Endodermal cell (in vitro differentiated cells): ENCODE data around the gene RYR2. TPM values are rescaled to one million over a fixed set of nuclear protein-coding genes. Genes with fewer than 3 reads are reported as not detected.

ENCODE experiments used
- DNase-seq: peaks from one replicate; pipeline ENCODE4 v3.0.0-alpha.2; 2017
- H3K27ac ChIP-seq: 2 replicates; pipeline ENCODE4 v1.5.1; 2013; ENCODE audit warnings: mild to moderate bottlenecking, low read depth, low read length, moderate library complexity
- H3K27me3 ChIP-seq: 2 replicates; pipeline ENCODE4 v1.6.1; 2013; ENCODE audit warnings: mild to moderate bottlenecking, low read length, moderate library complexity; ENCODE audit not compliant: insufficient read depth, control insufficient read depth, poor library complexity, severe bottlenecking
- H3K36me3 ChIP-seq: 2 replicates; pipeline ENCODE4 v1.7.0; 2013; ENCODE audit warnings: mild to moderate bottlenecking, low read length, moderate library complexity; ENCODE audit not compliant: control insufficient read depth, insufficient read depth
- H3K4me1 ChIP-seq: one replicate; pipeline ENCODE4 v1.7.0; 2013; ENCODE audit warnings: low read length; ENCODE audit not compliant: control insufficient read depth, insufficient read depth
- H3K4me3 ChIP-seq: 2 replicates; pipeline ENCODE4 v1.5.1; 2013; ENCODE audit warnings: mild to moderate bottlenecking, low read length, moderate library complexity
- H3K9ac ChIP-seq: 2 replicates; pipeline ENCODE4 v1.6.1; 2013; ENCODE audit warnings: mild to moderate bottlenecking, low read length, moderate library complexity; ENCODE audit not compliant: poor library complexity, severe bottlenecking; ENCODE audit errors: extremely low read depth
- H3K9me3 ChIP-seq: 2 replicates; pipeline ENCODE4 v1.6.1; 2013; ENCODE audit warnings: mild to moderate bottlenecking, low read length, moderate library complexity; ENCODE audit not compliant: control insufficient read depth
- H3K27ac Mint-ChIP-seq: 2 replicates; pipeline ENCODE4 v1.8.0; 2020; ENCODE audit warnings: mixed read lengths
- H3K27me3 Mint-ChIP-seq: 2 replicates; pipeline ENCODE4 v1.8.0; 2021; ENCODE audit warnings: mild to moderate bottlenecking, mixed read lengths; ENCODE audit not compliant: insufficient read depth
- H3K36me3 Mint-ChIP-seq: 2 replicates; pipeline ENCODE4 v1.8.0; 2020; ENCODE audit warnings: low read depth, mixed read lengths
- H3K4me1 Mint-ChIP-seq: 2 replicates; pipeline ENCODE4 v1.8.0; 2020; ENCODE audit warnings: mixed read lengths
- H3K4me3 Mint-ChIP-seq: 2 replicates; pipeline ENCODE4 v1.8.0; 2020; ENCODE audit warnings: mild to moderate bottlenecking, moderate library complexity, mixed read lengths
- H3K9me3 Mint-ChIP-seq: 2 replicates; pipeline ENCODE4 v1.8.0; 2020; ENCODE audit warnings: mild to moderate bottlenecking, mixed read lengths
- WGBS, 2 experiments: methylation state at CpG; one replicate each; pipeline versions ENCODE4 v1.1.5 to v1.1.7; 2013; ENCODE audit warnings: missing lambda C conversion rate in 2 of 2, mixed read lengths in 1 of 2; ENCODE audit not compliant: insufficient coverage in 1 of 2, insufficient read length in 1 of 2; 5-methylcytosine and 5-hydroxymethylcytosine counted together
- total RNA-seq, 2 donors: library from RNA; stranded (reverse); fragmentation: NEBNext Ultra II Directional in 1 of 2; extraction: Animal tissue kit (Norgen Biotek cat#: 25700) in 1 of 2; gene quantifications; 2 replicates in 1 of 2; 3 replicates in 1 of 2; pipeline ENCODE4 v1.2.1, GENCODE V29; 2021
- TF ChIP-seq, protein P1 (sequence below): fragments of 200-600 bp; sonication (generic); conservative IDR thresholded peaks from 2 replicates; pipeline ENCODE4 v1.5.0; 2021; ENCODE audit warnings: antibody characterized with exemption, mild to moderate bottlenecking

RYR2 gene
- total RNA-seq, 2 donors from 2014 or later, result 0.95 to 2.4 TPM

- no peaks in the 10 kb centered on the region for H3K36me3 Mint-ChIP-seq
- Histone ChIP-seq H3K27me3 (no peaks in the 10 kb centered on the region), H3K9me3 (peaks cover 5% of the 10 kb centered on the region), H3K4me1 (no peaks in the 10 kb centered on the region), H3K9ac (no peak overlapping the region), H3K36me3 (no peaks in the 10 kb centered on the region), H3K27ac (no peak overlapping the region), H3K4me3 (no peak overlapping the region)
- H3K4me3 Mint-ChIP-seq, result no peak overlapping the region
- H3K27me3 Mint-ChIP-seq, result no peaks in the 10 kb centered on the region
- no peak for DNase-seq
- TF ChIP-seq, protein P1, sequence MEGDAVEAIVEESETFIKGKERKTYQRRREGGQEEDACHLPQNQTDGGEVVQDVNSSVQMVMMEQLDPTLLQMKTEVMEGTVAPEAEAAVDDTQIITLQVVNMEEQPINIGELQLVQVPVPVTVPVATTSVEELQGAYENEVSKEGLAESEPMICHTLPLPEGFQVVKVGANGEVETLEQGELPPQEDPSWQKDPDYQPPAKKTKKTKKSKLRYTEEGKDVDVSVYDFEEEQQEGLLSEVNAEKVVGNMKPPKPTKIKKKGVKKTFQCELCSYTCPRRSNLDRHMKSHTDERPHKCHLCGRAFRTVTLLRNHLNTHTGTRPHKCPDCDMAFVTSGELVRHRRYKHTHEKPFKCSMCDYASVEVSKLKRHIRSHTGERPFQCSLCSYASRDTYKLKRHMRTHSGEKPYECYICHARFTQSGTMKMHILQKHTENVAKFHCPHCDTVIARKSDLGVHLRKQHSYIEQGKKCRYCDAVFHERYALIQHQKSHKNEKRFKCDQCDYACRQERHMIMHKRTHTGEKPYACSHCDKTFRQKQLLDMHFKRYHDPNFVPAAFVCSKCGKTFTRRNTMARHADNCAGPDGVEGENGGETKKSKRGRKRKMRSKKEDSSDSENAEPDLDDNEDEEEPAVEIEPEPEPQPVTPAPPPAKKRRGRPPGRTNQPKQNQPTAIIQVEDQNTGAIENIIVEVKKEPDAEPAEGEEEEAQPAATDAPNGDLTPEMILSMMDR, result no peak
- 97 to 100% methylated on average over 1 to 3 of the region's 4 CpGs for WGBS, 2 experiments
- H3K9me3 Mint-ChIP-seq, result peaks cover 9% of the 10 kb centered on the region
- no peak overlapping the region for H3K27ac Mint-ChIP-seq
- peaks cover 2% of the 10 kb centered on the region for H3K4me1 Mint-ChIP-seq
Measured at GRCh38 chr1:237005674-237006073, 36.3 kb upstream of the RYR2 start.

GRCh38 chr1:237007147-237007881 lies 34.7 kb upstream of the RYR2 start:
- WGBS, 2 experiments, result 91 to 94% methylated on average over 8 to 14 of the region's 14 CpGs
- H3K27ac Mint-ChIP-seq, result no peak overlapping the region
- Histone ChIP-seq H3K27ac (no peak overlapping the region), H3K27me3 (no peaks in the 10 kb centered on the region), H3K36me3 (no peaks in the 10 kb centered on the region), H3K9me3 (peaks cover 5% of the 10 kb centered on the region), H3K4me1 (no peaks in the 10 kb centered on the region), H3K9ac (no peak overlapping the region), H3K4me3 (no peak overlapping the region)
- H3K27me3 Mint-ChIP-seq, result no peaks in the 10 kb centered on the region
- no peak for DNase-seq
- no peak overlapping the region for H3K4me3 Mint-ChIP-seq
- TF ChIP-seq, protein P1, result no peak
- H3K9me3 Mint-ChIP-seq, result peaks cover 9% of the 10 kb centered on the region
- H3K36me3 Mint-ChIP-seq, result no peaks in the 10 kb centered on the region
- H3K4me1 Mint-ChIP-seq, result peaks cover 2% of the 10 kb centered on the region

GRCh38 chr1:237009611-237010010 lies 32.4 kb upstream of the RYR2 start:
- H3K4me3 Mint-ChIP-seq, result no peak overlapping the region
- Histone ChIP-seq H3K4me1 (no peaks in the 10 kb centered on the region), H3K9ac (no peak overlapping the region)

More at GRCh38 chr1:237009611-237010010, 32.4 kb upstream of the RYR2 start:
- Histone ChIP-seq H3K27me3 (no peaks in the 10 kb centered on the region), H3K36me3 (no peaks in the 10 kb centered on the region), H3K4me3 (no peak overlapping the region), H3K9me3 (peaks cover 5% of the 10 kb centered on the region), H3K27ac (no peak overlapping the region)
- peaks cover 2% of the 10 kb centered on the region for H3K4me1 Mint-ChIP-seq
- no peak overlapping the region for H3K27ac Mint-ChIP-seq
- no peaks in the 10 kb centered on the region for H3K36me3 Mint-ChIP-seq
- WGBS, 2 experiments, result 86 to 87% methylated on average over 4 of the region's 4 CpGs
- H3K9me3 Mint-ChIP-seq, result peaks cover 9% of the 10 kb centered on the region
- TF ChIP-seq, protein P1, result no peak
- DNase-seq, result no peak
- no peaks in the 10 kb centered on the region for H3K27me3 Mint-ChIP-seq
